Omental fat pad (tissue), 4 donors: ENCODE data around the gene MMP17. TPM values are rescaled to one million over a fixed set of nuclear protein-coding genes. Genes with fewer than 3 reads are reported as not detected.

Source experiments
- ATAC-seq: fragments of 150-250 bp; one replicate; pipeline ENCODE4 v1.9.1; 2016; ENCODE audit warnings: mild to moderate bottlenecking, moderate library complexity; ENCODE audit not compliant: low FRiP score
- DNase-seq: peaks from one replicate; pipeline ENCODE4 v3.0.0-alpha.2; 2019; ENCODE audit warnings: low spot score
- total RNA-seq, 4 donors: library from RNA; depleted of rRNA; stranded (reverse); fragments of >200 nt; gene quantifications; one replicate each; pipeline ENCODE4 v1.1.0, GENCODE V29; 2016
- TF ChIP-seq, protein P1 (sequence below), 3 donors: fragments of 450-650 bp; IDR thresholded peaks; one replicate each; pipeline ENCODE4 v1.5.1; 2016 to 2017; ENCODE audit warnings: antibody characterized with exemption in 3 of 3, mild to moderate bottlenecking in 3 of 3, moderate library complexity in 2 of 3

MMP17 gene
- total RNA-seq: 10 to 100 TPM in 1 of 4 donors, 1 to 10 TPM in 3; 2.3 to 10.9 (median 3.0) TPM

- DNase-seq (no peak), ATAC-seq (peak; percentile 28)
- TF ChIP-seq, protein P1, sequence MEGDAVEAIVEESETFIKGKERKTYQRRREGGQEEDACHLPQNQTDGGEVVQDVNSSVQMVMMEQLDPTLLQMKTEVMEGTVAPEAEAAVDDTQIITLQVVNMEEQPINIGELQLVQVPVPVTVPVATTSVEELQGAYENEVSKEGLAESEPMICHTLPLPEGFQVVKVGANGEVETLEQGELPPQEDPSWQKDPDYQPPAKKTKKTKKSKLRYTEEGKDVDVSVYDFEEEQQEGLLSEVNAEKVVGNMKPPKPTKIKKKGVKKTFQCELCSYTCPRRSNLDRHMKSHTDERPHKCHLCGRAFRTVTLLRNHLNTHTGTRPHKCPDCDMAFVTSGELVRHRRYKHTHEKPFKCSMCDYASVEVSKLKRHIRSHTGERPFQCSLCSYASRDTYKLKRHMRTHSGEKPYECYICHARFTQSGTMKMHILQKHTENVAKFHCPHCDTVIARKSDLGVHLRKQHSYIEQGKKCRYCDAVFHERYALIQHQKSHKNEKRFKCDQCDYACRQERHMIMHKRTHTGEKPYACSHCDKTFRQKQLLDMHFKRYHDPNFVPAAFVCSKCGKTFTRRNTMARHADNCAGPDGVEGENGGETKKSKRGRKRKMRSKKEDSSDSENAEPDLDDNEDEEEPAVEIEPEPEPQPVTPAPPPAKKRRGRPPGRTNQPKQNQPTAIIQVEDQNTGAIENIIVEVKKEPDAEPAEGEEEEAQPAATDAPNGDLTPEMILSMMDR (IDR thresholded peaks at IDR 0.05): no peak
Measured at GRCh38 chr12:131827961-131828534, at the start of gene MMP17. Gene MMP17 (plus strand): TSS chr12:131828393. CDS start chr12:131828495, 102 bp downstream.

- DNase-seq (no peak), ATAC-seq (no peak)
- TF ChIP-seq, protein P1 (IDR thresholded peaks at IDR 0.05): no peak
Measured at GRCh38 chr12:131779027-131779426, 49.2 kb upstream of the MMP17 start.

GRCh38 chr12:131782061-131782460, 46.1 kb upstream of the MMP17 start:
- ATAC-seq: no peak
- TF ChIP-seq, protein P1 (IDR thresholded peaks at IDR 0.05): no peak
- no peak for DNase-seq

- ATAC-seq (no peak), DNase-seq (no peak)
- TF ChIP-seq, protein P1 (IDR thresholded peaks at IDR 0.05): no peak
Measured at GRCh38 chr12:131783915-131784541, 44.2 kb upstream of the MMP17 start.

- TF ChIP-seq, protein P1 (IDR thresholded peaks at IDR 0.05): no peak
- DNase-seq (no peak), ATAC-seq (no peak)
Measured at GRCh38 chr12:131784909-131785762, 43.1 kb upstream of the MMP17 start.

DNA sequence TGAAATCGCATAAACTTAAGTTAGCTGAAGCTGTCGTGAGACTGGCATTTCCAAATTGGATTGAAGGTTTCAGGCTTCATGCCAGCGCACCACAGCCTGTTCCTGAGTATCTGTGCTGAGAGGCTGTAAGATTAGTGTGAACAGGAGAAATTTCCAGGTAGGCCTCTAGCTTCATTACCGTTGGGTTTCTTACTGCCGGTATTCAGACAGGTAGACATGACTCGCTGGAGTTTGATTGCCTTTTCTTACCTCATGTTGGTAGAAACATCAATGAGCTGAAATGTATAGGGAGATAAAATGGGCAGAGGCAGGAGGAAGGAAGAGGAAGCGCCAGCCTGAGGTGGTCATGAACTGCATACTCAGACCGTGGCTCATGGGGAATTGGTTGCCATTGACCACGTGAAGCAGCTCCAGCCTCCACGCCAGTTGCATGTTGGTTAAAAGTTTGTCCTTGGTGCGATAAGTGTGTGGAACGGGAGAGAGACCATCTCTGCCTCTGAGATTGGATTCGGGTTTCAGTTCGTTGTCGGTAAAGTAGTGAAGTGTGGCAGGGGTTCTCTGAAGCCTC, 42.3 kb upstream of the MMP17 start:
- DNase-seq (no peak), ATAC-seq (no peak)
- TF ChIP-seq, protein P1 (IDR thresholded peaks at IDR 0.05): no peak
